ENCODE measurements around the gene PTPRZ1. TPM values are rescaled to one million over a fixed set of nuclear protein-coding genes. Genes with fewer than 3 reads are reported as not detected.

Gene PTPRZ1
- total RNA-seq, 8 experiments from 2014 or later, result 1.2 to 89.5 (median 20.8) TPM

- no peak for ATAC-seq (replicated peaks in 6 of 8)
- H3K4me3 ChIP-seq, result peak overlapping the region; percentile 67 to 96 (median 70)
- WGBS, 10 experiments, result 0 to 43% (median 4%) methylated on average over 4 to 9 of the region's 9 CpGs
- peaks cover 0 to 7% of the 10 kb centered on the region in 2 donors for H3K4me1 ChIP-seq (replicated peaks in 1 of 2)
- in situ Hi-C loops (cut with MboI; ENCODE audit: low pct_unique_long_range_greater_than_20kb in 2 of 9, low sequenced_read_pairs in 9 of 9, unreplicated experiment in 9 of 9), result no loop called here
- no peak overlapping the region for H3K27ac ChIP-seq
These were observed 1.3 kb downstream of the PTPRZ1 start for GRCh38 chr7:121874298-121874697.

- in situ Hi-C loops (cut with MboI; ENCODE audit: low pct_unique_long_range_greater_than_20kb in 2 of 9, low sequenced_read_pairs in 9 of 9, unreplicated experiment in 9 of 9), result no loop called here
- Histone ChIP-seq H3K4me3 (peak overlapping the region in 1 of 5 donors; percentile 71), H3K4me1 (replicated peaks in 1 of 2) (peaks cover 0 to 7% of the 10 kb centered on the region in 2 donors), H3K27ac (no peak overlapping the region)
- no peak for ATAC-seq (replicated peaks in 6 of 8)
These were observed 2.2 kb downstream of the PTPRZ1 start for GRCh38 chr7:121875203-121875602.

GRCh38 chr7:121876656-121877500, 3.9 kb downstream of the PTPRZ1 start:
- Histone ChIP-seq H3K4me1 (replicated peaks in 1 of 2) (peaks cover 0 to 7% of the 10 kb centered on the region in 2 donors), H3K27ac (no peak overlapping the region), H3K4me3 (no peak overlapping the region)
- no peak for ATAC-seq (replicated peaks in 6 of 8)
- in situ Hi-C loops (cut with MboI; ENCODE audit: low pct_unique_long_range_greater_than_20kb in 2 of 9, low sequenced_read_pairs in 9 of 9, unreplicated experiment in 9 of 9), result no loop called here
- 10 to 92% (median 67%) methylated on average over 2 to 5 of the region's 5 CpGs; no CpG with 5 or more reads in 1 of the 10 experiments for WGBS, 10 experiments

GRCh38 chr7:121878918-121879464, 6.0 kb downstream of the PTPRZ1 start:
- 43 to 100% (median 82%) methylated on average over 1 to 5 of the region's 5 CpGs; no CpG with 5 or more reads in 1 of the 10 experiments for WGBS, 10 experiments
- Histone ChIP-seq H3K4me1 (replicated peaks in 1 of 2) (peaks cover 0 to 7% of the 10 kb centered on the region in 2 donors), H3K27ac (no peak overlapping the region), H3K4me3 (no peak overlapping the region)
- peak in 4 of 8 experiments; percentile 23 to 59 (median 37) for ATAC-seq (replicated peaks in 6 of 8)
- in situ Hi-C loops (cut with MboI; ENCODE audit: low pct_unique_long_range_greater_than_20kb in 2 of 9, low sequenced_read_pairs in 9 of 9, unreplicated experiment in 9 of 9), result no loop called here

- no peak for ATAC-seq (replicated peaks in 6 of 8)
- in situ Hi-C loops (cut with MboI; ENCODE audit: low pct_unique_long_range_greater_than_20kb in 2 of 9, low sequenced_read_pairs in 9 of 9, unreplicated experiment in 9 of 9), result no loop called here
- Histone ChIP-seq H3K27ac (no peak overlapping the region), H3K4me1 (replicated peaks in 1 of 2) (peaks cover 0 to 6% of the 10 kb centered on the region in 2 donors), H3K4me3 (no peak overlapping the region)
- WGBS, 10 experiments, result 11 to 100% (median 71%) methylated on average over 1 of the region's 1 CpG; no CpG with 5 or more reads in 3 of the 10 experiments
These were observed 6.6 kb downstream of the PTPRZ1 start for GRCh38 chr7:121879544-121879943.

GRCh38 chr7:121882731-121883130, 9.8 kb downstream of the PTPRZ1 start:
- no peak overlapping the region for H3K27ac ChIP-seq
- WGBS, 10 experiments, result 64 to 100% (median 92%) methylated on average over 1 to 2 of the region's 2 CpGs
- ATAC-seq (replicated peaks in 6 of 8), result peak in 2 of 8 experiments; percentile 31 to 38
- H3K4me1 ChIP-seq (replicated peaks in 1 of 2), result peaks cover 0 to 2% of the 10 kb centered on the region in 2 donors
- in situ Hi-C loops (cut with MboI; ENCODE audit: low pct_unique_long_range_greater_than_20kb in 2 of 9, low sequenced_read_pairs in 9 of 9, unreplicated experiment in 9 of 9), result no loop called here
- H3K4me3 ChIP-seq, result no peak overlapping the region

GRCh38 chr7:121885166-121885920, 12.4 kb downstream of the PTPRZ1 start:
- no peak overlapping the region for H3K4me3 ChIP-seq
- ATAC-seq (replicated peaks in 6 of 8), result no peak
- no peak overlapping the region for H3K27ac ChIP-seq
- H3K4me1 ChIP-seq (replicated peaks in 1 of 2), result no peaks in the 10 kb centered on the region
- 13 to 100% (median 58%) methylated on average over 3 to 4 of the region's 4 CpGs; no CpG with 5 or more reads in 2 of the 10 experiments for WGBS, 10 experiments
- in situ Hi-C loops (cut with MboI; ENCODE audit: low pct_unique_long_range_greater_than_20kb in 2 of 9, low sequenced_read_pairs in 9 of 9, unreplicated experiment in 9 of 9), result no loop called here

GRCh38 chr7:121887634-121888033, 14.7 kb downstream of the PTPRZ1 start:
- in situ Hi-C loops (cut with MboI; ENCODE audit: low pct_unique_long_range_greater_than_20kb in 2 of 9, low sequenced_read_pairs in 9 of 9, unreplicated experiment in 9 of 9), result no loop called here
- no peak overlapping the region for H3K27ac ChIP-seq

GRCh38 chr7:121890833-121891232, 17.9 kb downstream of the PTPRZ1 start:
- no peak overlapping the region for H3K4me3 ChIP-seq
- no peak for ATAC-seq (replicated peaks in 6 of 8)
- no peak overlapping the region for H3K27ac ChIP-seq
- H3K4me1 ChIP-seq (replicated peaks in 1 of 2), result no peaks in the 10 kb centered on the region
- in situ Hi-C loops (cut with MboI; ENCODE audit: low pct_unique_long_range_greater_than_20kb in 2 of 9, low sequenced_read_pairs in 9 of 9, unreplicated experiment in 9 of 9), result no loop called here
- WGBS, 10 experiments, result 8 to 100% (median 66%) methylated on average over 1 to 2 of the region's 2 CpGs

More at GRCh38 chr7:121887634-121888033, 14.7 kb downstream of the PTPRZ1 start:
- ATAC-seq (replicated peaks in 6 of 8), result no peak
- H3K4me1 ChIP-seq (replicated peaks in 1 of 2), result no peaks in the 10 kb centered on the region
- no peak overlapping the region for H3K4me3 ChIP-seq
- WGBS, 10 experiments, result 0 to 100% (median 84%) methylated on average over 1 to 6 of the region's 6 CpGs; no CpG with 5 or more reads in 1 of the 10 experiments

GRCh38 chr7:121891731-121892130, 18.8 kb downstream of the PTPRZ1 start:
- Histone ChIP-seq H3K27ac (no peak overlapping the region), H3K4me3 (no peak overlapping the region), H3K4me1 (replicated peaks in 1 of 2) (no peaks in the 10 kb centered on the region)
- ATAC-seq (replicated peaks in 6 of 8), result no peak
- in situ Hi-C loops (cut with MboI; ENCODE audit: low pct_unique_long_range_greater_than_20kb in 2 of 9, low sequenced_read_pairs in 9 of 9, unreplicated experiment in 9 of 9), result no loop called here
- WGBS, 10 experiments, result 27 to 92% (median 77%) methylated on average over 1 to 2 of the region's 2 CpGs

GRCh38 chr7:121901026-121901425, 28.1 kb downstream of the PTPRZ1 start:
- Histone ChIP-seq H3K4me3 (no peak overlapping the region), H3K27ac (no peak overlapping the region), H3K4me1 (replicated peaks in 1 of 2) (no peaks in the 10 kb centered on the region)
- 0 to 89% (median 49%) methylated on average over 1 to 2 of the region's 2 CpGs; no CpG with 5 or more reads in 1 of the 10 experiments for WGBS, 10 experiments
- ATAC-seq (replicated peaks in 6 of 8), result peak in 2 of 8 experiments; percentile 23 to 32
- in situ Hi-C loops (cut with MboI; ENCODE audit: low pct_unique_long_range_greater_than_20kb in 2 of 9, low sequenced_read_pairs in 9 of 9, unreplicated experiment in 9 of 9), result no loop called here

- in situ Hi-C loops (cut with MboI; ENCODE audit: low pct_unique_long_range_greater_than_20kb in 2 of 9, low sequenced_read_pairs in 9 of 9, unreplicated experiment in 9 of 9), result no loop called here
These were observed 31.2 kb downstream of the PTPRZ1 start for GRCh38 chr7:121904120-121904519.

GRCh38 chr7:121908042-121908441, 35.1 kb downstream of the PTPRZ1 start:
- H3K27ac ChIP-seq, result no peak overlapping the region
- no peaks in the 10 kb centered on the region for H3K4me1 ChIP-seq (replicated peaks in 1 of 2)
- ATAC-seq (replicated peaks in 6 of 8), result no peak
- H3K4me3 ChIP-seq, result no peak overlapping the region
- in situ Hi-C loops (cut with MboI; ENCODE audit: low pct_unique_long_range_greater_than_20kb in 2 of 9, low sequenced_read_pairs in 9 of 9, unreplicated experiment in 9 of 9), result no loop called here

More at GRCh38 chr7:121904120-121904519, 31.2 kb downstream of the PTPRZ1 start:
- no peak overlapping the region for H3K4me3 ChIP-seq
- H3K27ac ChIP-seq, result no peak overlapping the region
- no peak for ATAC-seq (replicated peaks in 6 of 8)
- no peaks in the 10 kb centered on the region for H3K4me1 ChIP-seq (replicated peaks in 1 of 2)
- 70 to 100% (median 90%) methylated on average over 1 to 2 of the region's 2 CpGs; no CpG with 5 or more reads in 4 of the 10 experiments for WGBS, 10 experiments
